Activated CD8-positive, alpha-beta T cell treated with anti-CD3 and anti-CD28 coated beads for 36 hours (primary cell): ENCODE measurements around the gene POM121C. TPM values are rescaled to one million over a fixed set of nuclear protein-coding genes. Genes with fewer than 3 reads are reported as not detected.
"Not testable (repeated sequence)": the region's sequence is repeated elsewhere in the genome, so short reads cannot be mapped to it uniquely, and the experiment has no call there.

Experiments used
- ATAC-seq: fragments of 200-7000 bp; cut with Tn5 transposase; one replicate; pipeline ENCODE4 v1.10.0; 2021; ENCODE audit warnings: mild to moderate bottlenecking, moderate library complexity
- CTCF ChIA-PET: fragments of 350-600 bp; sonication (Branson Sonifier 250); formaldehyde crosslinking; loops from one replicate; lab custom pipeline; 2021; ENCODE audit warnings: antibody characterized with exemption; lab: Charles Lee
- POLR2A ChIA-PET: fragments of 350-600 bp; sonication (Branson Sonifier 250); formaldehyde crosslinking; loops from one replicate; lab custom pipeline; 2021; ENCODE audit warnings: antibody characterized with exemption; lab: Charles Lee
- DNase-seq: peaks from one replicate; pipeline ENCODE4 v3.0.0-alpha.2; 2020
- H3K27ac Mint-ChIP-seq: one replicate; pipeline ENCODE4 v1.8.0; 2021; ENCODE audit warnings: mild to moderate bottlenecking, mixed read lengths
- H3K27me3 Mint-ChIP-seq: one replicate; pipeline ENCODE4 v1.8.0; 2021; ENCODE audit warnings: mixed read lengths
- H3K36me3 Mint-ChIP-seq: one replicate; pipeline ENCODE4 v1.8.0; 2021; ENCODE audit warnings: low read depth, mixed read lengths
- H3K4me1 Mint-ChIP-seq: one replicate; pipeline ENCODE4 v1.8.0; 2021; ENCODE audit warnings: low read depth, mixed read lengths
- H3K4me3 Mint-ChIP-seq: one replicate; pipeline ENCODE4 v1.8.0; 2021; ENCODE audit warnings: mild to moderate bottlenecking, moderate library complexity, mixed read lengths
- H3K9me3 Mint-ChIP-seq: one replicate; pipeline ENCODE4 v1.8.0; 2021; ENCODE audit warnings: mixed read lengths
- CTCF ChIP-seq: fragments of 200-600 bp; IDR thresholded peaks from one replicate; pipeline ENCODE4 v1.8.0; 2022; ENCODE audit warnings: antibody characterized with exemption, mild to moderate bottlenecking
- intact Hi-C: fragments of 100-400 bp; cut with micrococcal nuclease; formaldehyde crosslinking; loops from one replicate; pipeline ENCODE4 v1.10.0; 2022
- total RNA-seq, 2 experiments: library from RNA; stranded (reverse); gene quantifications; one replicate each; pipeline ENCODE4 v1.2.3, GENCODE V29; 2021

POM121C gene
- total RNA-seq, result 10 to 100 TPM; 81.4 to 85.5 TPM

- CTCF ChIA-PET, intact Hi-C loops, H3K27me3 Mint-ChIP-seq, H3K4me1 Mint-ChIP-seq, POLR2A ChIA-PET, H3K9me3 Mint-ChIP-seq: not testable (repeated sequence)
- ATAC-seq (peak; percentile 100), DNase-seq (peak; percentile 95)
- Mint-ChIP-seq H3K36me3 (peaks cover 16% of the 10 kb centered on the region), H3K27ac (peak within 1 kb of the TSS; percentile 90), H3K4me3 (peak within 1 kb of the TSS; percentile 94)
These were observed at the start of gene POM121C for GRCh38 chr7:75485979-75486643. TSS of gene POM121C (minus strand) at chr7:75486299. CDS start at chr7:75441496, 44,803 bp downstream.

- H3K27me3 Mint-ChIP-seq, result no peaks in the 10 kb centered on the region
- TF ChIP-seq CTCF, result no peak
- intact Hi-C loops, result no loop called here
- no peak overlapping the region for H3K27ac Mint-ChIP-seq
- H3K4me3 Mint-ChIP-seq, result no peak overlapping the region
- H3K4me1 Mint-ChIP-seq, result no peaks in the 10 kb centered on the region
- ATAC-seq (peak; percentile 67), DNase-seq (no peak)
- H3K36me3 Mint-ChIP-seq, result no peaks in the 10 kb centered on the region
- ChIA-PET CTCF (no interaction called here), POLR2A (interaction anchor here (1.0 kb wide), 1 partner anchor 10 kb away, joined by 3 read pairs; no protein-coding TSS in a partner anchor)
- no peaks in the 10 kb centered on the region for H3K9me3 Mint-ChIP-seq
These were observed 48.7 kb upstream of the POM121C start for GRCh38 chr7:75534727-75535307.

DNA sequence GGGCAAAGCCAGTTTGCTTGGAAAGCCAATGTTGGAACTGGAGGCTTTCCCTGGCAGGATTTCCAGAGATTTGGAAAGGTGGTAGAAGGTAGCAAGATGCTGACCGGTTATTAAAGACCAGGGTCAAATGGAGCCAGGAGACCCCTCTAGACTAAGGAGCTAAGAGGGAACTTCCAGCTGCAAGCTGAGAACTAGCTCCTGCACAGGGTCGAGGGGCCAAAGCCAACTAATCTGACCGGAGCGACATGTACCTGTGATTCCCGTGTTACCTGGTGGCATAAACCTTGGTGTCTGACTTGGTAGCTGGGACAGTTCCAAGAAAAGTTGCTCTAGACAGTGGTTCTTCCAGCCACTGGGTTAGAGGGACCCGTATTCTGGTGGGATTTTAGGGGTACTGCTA, 47.8 kb upstream of the POM121C start:
- Mint-ChIP-seq H3K27ac (no peak overlapping the region), H3K9me3 (no peaks in the 10 kb centered on the region), H3K27me3 (no peaks in the 10 kb centered on the region), H3K4me1 (no peaks in the 10 kb centered on the region), H3K36me3 (no peaks in the 10 kb centered on the region), H3K4me3 (no peak overlapping the region)
- intact Hi-C loops, result no loop called here
- DNase-seq (no peak), ATAC-seq (no peak)
- CTCF ChIA-PET, result no interaction called here
- POLR2A ChIA-PET, result interaction anchor here (1.0 kb wide), 1 partner anchor 11 kb away, joined by 3 read pairs; no protein-coding TSS in a partner anchor
- no peak for TF ChIP-seq CTCF

DNA sequence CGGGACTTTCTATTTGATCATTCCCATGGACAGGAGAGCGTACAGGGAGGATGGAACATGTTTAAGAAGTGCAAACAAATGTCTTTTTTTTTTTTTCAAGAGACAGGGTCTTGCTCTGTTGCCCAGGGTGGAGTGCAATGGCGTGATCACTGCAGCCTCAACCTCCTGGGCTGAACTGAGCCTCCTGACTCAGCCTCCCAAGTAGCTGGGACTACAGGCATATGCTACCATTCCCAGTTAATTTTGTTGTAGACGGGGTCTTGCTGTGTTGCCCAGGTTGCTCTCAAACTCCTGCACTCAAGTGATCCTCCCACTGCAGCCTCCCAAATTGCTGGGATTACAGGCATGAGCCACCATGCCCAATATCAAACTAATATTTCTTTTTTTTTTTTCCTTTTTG, 46.5 kb upstream of the POM121C start:
- CTCF ChIA-PET, result no interaction called here
- Mint-ChIP-seq H3K36me3 (no peaks in the 10 kb centered on the region), H3K9me3 (no peaks in the 10 kb centered on the region), H3K4me1 (peaks cover 3% of the 10 kb centered on the region), H3K27me3 (no peaks in the 10 kb centered on the region), H3K4me3 (no peak overlapping the region), H3K27ac (no peak overlapping the region)
- DNase-seq (no peak), ATAC-seq (no peak)
- POLR2A ChIA-PET, result interaction anchor here (0.7 kb wide), 1 partner anchor 243 kb away, joined by 4 read pairs; no protein-coding TSS in a partner anchor
- no peak for TF ChIP-seq CTCF
- intact Hi-C loops, result no loop called here

DNA sequence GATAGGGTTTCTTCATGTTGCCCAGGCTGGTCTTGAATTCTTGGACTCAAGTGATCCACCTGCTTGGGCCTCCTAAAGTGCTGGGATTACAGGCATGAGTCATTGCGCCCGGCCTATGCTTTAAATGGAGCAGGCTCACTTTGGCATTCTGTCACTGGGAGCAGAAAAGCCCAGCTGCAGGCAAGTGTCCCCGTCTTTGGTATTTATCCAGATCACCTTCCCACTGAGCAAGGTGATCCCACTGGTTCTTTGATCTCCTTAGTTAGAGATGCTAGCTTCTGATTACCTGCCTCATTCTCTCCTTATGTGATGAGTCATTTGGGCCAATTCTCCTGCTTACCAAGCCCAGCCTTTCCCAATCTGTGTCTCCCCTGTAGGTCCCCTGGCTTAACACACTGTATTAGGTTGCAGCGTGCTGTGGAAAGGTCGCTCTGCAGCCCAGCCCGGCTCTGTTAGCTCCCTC, 45.3 kb upstream of the POM121C start:
- TF ChIP-seq CTCF, result no peak
- intact Hi-C loops, result no loop called here
- no peak overlapping the region for H3K27ac Mint-ChIP-seq
- DNase-seq (no peak), ATAC-seq (no peak)
- POLR2A ChIA-PET, result interaction anchor here (0.6 kb wide), 1 partner anchor 26 kb away, joined by 3 read pairs; no protein-coding TSS in a partner anchor
- peaks cover 7% of the 10 kb centered on the region for H3K4me1 Mint-ChIP-seq
- CTCF ChIA-PET, result interaction anchor here (1.2 kb wide), 1 partner anchor 230 kb away, joined by 4 read pairs; no protein-coding TSS in a partner anchor
- H3K4me3 Mint-ChIP-seq, result no peak overlapping the region
- H3K27me3 Mint-ChIP-seq, result no peaks in the 10 kb centered on the region
- H3K9me3 Mint-ChIP-seq, result no peaks in the 10 kb centered on the region
- peaks cover 5% of the 10 kb centered on the region for H3K36me3 Mint-ChIP-seq

- peaks cover 37% of the 10 kb centered on the region for H3K36me3 Mint-ChIP-seq
- peak; percentile 13 for DNase-seq
- H3K4me3 Mint-ChIP-seq, result peak overlapping the region; percentile 99
- H3K27me3 Mint-ChIP-seq, CTCF ChIA-PET, ATAC-seq, H3K9me3 Mint-ChIP-seq: not testable (repeated sequence)
- peaks cover 27% of the 10 kb centered on the region for H3K4me1 Mint-ChIP-seq
- intact Hi-C loops, result loop anchor here (5.0 kb wide), 1 partner anchor 115 kb away; no protein-coding TSS in a partner anchor
- H3K27ac Mint-ChIP-seq, result peak overlapping the region; percentile 92
- POLR2A ChIA-PET, result interaction anchor here (1.3 kb wide), 1 partner anchor 91 kb away, joined by 3 read pairs; no protein-coding TSS in a partner anchor
These were observed 41.2 kb upstream of the POM121C start for GRCh38 chr7:75527224-75527722.

DNA sequence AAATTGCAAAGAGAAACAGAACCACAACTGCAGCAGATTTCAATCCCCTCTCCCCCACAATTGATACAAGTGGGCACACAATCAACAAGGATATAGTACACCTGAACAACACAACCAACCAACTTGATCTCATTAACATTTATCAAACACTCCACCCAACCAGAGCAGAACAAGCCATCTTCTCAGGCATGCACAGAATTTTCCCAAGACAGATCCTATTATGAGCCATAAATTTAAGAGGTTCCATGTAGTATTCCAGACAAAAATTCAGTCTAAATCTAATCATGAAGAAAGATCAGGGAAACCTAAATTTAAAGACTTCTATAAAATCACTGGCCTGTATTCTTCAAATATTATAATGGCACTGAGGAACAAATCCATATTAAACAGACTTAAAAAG, 35.6 kb upstream of the POM121C start:
- H3K9me3 Mint-ChIP-seq, H3K27me3 Mint-ChIP-seq, ATAC-seq, intact Hi-C loops, DNase-seq, CTCF ChIA-PET, POLR2A ChIA-PET, H3K4me3 Mint-ChIP-seq, H3K27ac Mint-ChIP-seq: not testable (repeated sequence)
- Mint-ChIP-seq H3K36me3 (peaks cover 59% of the 10 kb centered on the region), H3K4me1 (peaks cover 36% of the 10 kb centered on the region)

DNA sequence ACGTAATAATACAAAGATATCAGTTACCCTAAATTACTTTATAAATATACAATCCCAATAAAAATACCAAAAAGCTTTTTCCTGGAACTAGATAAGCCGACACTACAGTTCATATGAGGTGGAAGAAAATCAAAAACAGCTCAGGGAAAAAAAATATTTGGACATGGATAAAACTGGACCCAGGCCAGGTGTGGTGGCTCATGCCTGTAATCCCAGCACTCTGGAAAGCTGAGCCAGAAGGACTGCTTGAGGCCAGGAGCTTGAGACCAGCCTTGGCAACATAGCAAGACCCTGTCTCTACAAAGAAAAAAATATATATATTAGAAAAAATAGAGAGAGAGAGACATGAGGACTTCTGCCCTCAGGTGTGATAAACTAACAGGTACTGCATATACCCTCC, 32.7 kb upstream of the POM121C start:
- H3K27me3 Mint-ChIP-seq, H3K9me3 Mint-ChIP-seq, H3K27ac Mint-ChIP-seq, DNase-seq, POLR2A ChIA-PET, intact Hi-C loops, CTCF ChIA-PET, H3K4me3 Mint-ChIP-seq, ATAC-seq: not testable (repeated sequence)
- Mint-ChIP-seq H3K36me3 (peaks cover 45% of the 10 kb centered on the region), H3K4me1 (peaks cover 18% of the 10 kb centered on the region)
